HepG2 (cell line): ENCODE data around the gene TTC19. TPM values are rescaled to one million over a fixed set of nuclear protein-coding genes. Genes with fewer than 3 reads are reported as not detected.

Source experiments
- ATAC-seq: fragments of 200-7000 bp; cut with Tn5 transposase; 3 replicates; pipeline ENCODE4 v1.9.1; 2020; ENCODE audit warnings: mild to moderate bottlenecking, moderate library complexity
- BruUV-seq: library from RNA; stranded (reverse); fragments of 400-500 nt; replicated peaks from 2 replicates; lab custom pipeline; 2021; lab: Mats Ljungman, UMichigan
- CTCF ChIA-PET: fragments of 300-600 bp; formaldehyde crosslinking; extraction: SDS; loops from one replicate; lab custom pipeline; 2021; ENCODE audit warnings: low total read pairs, inconsistent platforms, low intra/inter-chr PET ratio; lab: Yijun Ruan, JAX
- POLR2A ChIA-PET: fragments of 350-600 bp; sonication (Branson Sonifier 250); formaldehyde crosslinking; loops from one replicate; lab custom pipeline; 2020; ENCODE audit warnings: antibody characterized with exemption, inconsistent platforms; lab: Yijun Ruan, JAX
- DNase-seq: peaks from one replicate; pipeline ENCODE4 v3.0.0-alpha.2; 2015; ENCODE audit warnings: low spot score
- FAIRE-seq: peaks from 3 replicates; lab custom pipeline; 2011; peaks lifted over from hg19 to GRCh38; lab: Jason Lieb, UNC
- H2AFZ ChIP-seq: one replicate; pipeline ENCODE4 v1.6.1; 2011; ENCODE audit warnings: low read length, inconsistent platforms
- H3K27ac ChIP-seq: fragments of 300-600 bp; 3 replicates; pipeline ENCODE4 v1.8.0; 2011; ENCODE audit warnings: mixed run types, mild to moderate bottlenecking, mixed read lengths, low read length, inconsistent platforms; ENCODE audit not compliant: insufficient read depth; ENCODE audit errors: extremely low read length
- H3K27me3 ChIP-seq, 2 experiments: fragments of 200-600 bp in 1 of 2; 2 replicates in 1 of 2; 3 replicates in 1 of 2; pipeline versions ENCODE4 v1.6.0 to v1.8.0; 2011; ENCODE audit warnings: low read length in 2 of 2, mild to moderate bottlenecking in 2 of 2, moderate library complexity in 2 of 2, inconsistent platforms in 1 of 2; ENCODE audit not compliant: insufficient read depth in 2 of 2, control insufficient read depth in 1 of 2
- H3K36me3 ChIP-seq, 2 experiments: fragments of 200-600 bp in 1 of 2; replicated peaks in 1 of 2; 2 replicates in 1 of 2; 3 replicates in 1 of 2; pipeline versions ENCODE4 v1.5.1 to v1.8.0; 2011; ENCODE audit warnings: low read length in 2 of 2, inconsistent platforms in 1 of 2; ENCODE audit not compliant: insufficient read depth in 2 of 2, control insufficient read depth in 1 of 2
- H3K4me1 ChIP-seq: 2 replicates; pipeline ENCODE4 v1.5.1; 2012; ENCODE audit warnings: low read length, inconsistent platforms; ENCODE audit not compliant: insufficient read depth
- H3K4me2 ChIP-seq: 2 replicates; pipeline ENCODE4 v1.6.0; 2011; ENCODE audit warnings: low read depth, low read length, inconsistent platforms
- H3K4me3 ChIP-seq, 3 experiments: fragments of 200-600 bp in 1 of 3; sonication (generic), shearing (Covaris generic) in 1 of 3; replicated peaks in 1 of 3; 2 replicates each; pipeline ENCODE4 v1.5.1; 2011 to 2016; ENCODE audit warnings: low read length in 3 of 3, inconsistent platforms in 2 of 3, low read depth in 2 of 3, mild to moderate bottlenecking in 2 of 3, control low read depth in 1 of 3, mixed read lengths in 1 of 3; ENCODE audit not compliant: insufficient read depth in 1 of 3
- H3K79me2 ChIP-seq: one replicate; pipeline ENCODE4 v1.6.1; 2011; ENCODE audit warnings: low read length, inconsistent platforms; ENCODE audit not compliant: insufficient read depth
- H3K9ac ChIP-seq: 2 replicates; pipeline ENCODE4 v1.6.0; 2011; ENCODE audit warnings: mild to moderate bottlenecking, low read depth, low read length, inconsistent platforms; ENCODE audit not compliant: insufficient read depth
- H3K9me3 ChIP-seq: 2 replicates; pipeline ENCODE4 v1.5.1; 2012; ENCODE audit warnings: mild to moderate bottlenecking, low read length
- H4K20me1 ChIP-seq: 2 replicates; pipeline ENCODE4 v1.6.0; 2011; ENCODE audit warnings: inconsistent platforms, mild to moderate bottlenecking, low read length, moderate library complexity; ENCODE audit not compliant: insufficient read depth
- BORCS8-MEF2B ChIP-seq: sonication (generic); formaldehyde crosslinking; IDR thresholded peaks from 2 replicates; pipeline ENCODE4 v1.8.0; 2022; ENCODE audit warnings: mild to moderate bottlenecking, missing genetic modification reagents
- KDM1A ChIP-seq: IDR thresholded peaks from 2 replicates; pipeline ENCODE4 v1.6.1; 2016; ENCODE audit warnings: missing compliant biosample characterization
- SAFB2 ChIP-seq: sonication (generic); formaldehyde crosslinking; IDR thresholded peaks from 2 replicates; pipeline ENCODE4 v1.5.1; 2020; ENCODE audit warnings: missing genetic modification reagents, low read depth, mild to moderate bottlenecking, borderline replicate concordance
- TCF7 ChIP-seq: sonication (generic); IDR thresholded peaks from 2 replicates; pipeline ENCODE4 v1.6.1; 2016; ENCODE audit warnings: antibody characterized with exemption, low read depth
- TEF ChIP-seq: sonication (generic); formaldehyde crosslinking; IDR thresholded peaks from 2 replicates; pipeline ENCODE4 v1.5.0; 2020; ENCODE audit warnings: missing genetic modification reagents
- ZBTB2 ChIP-seq: sonication (generic); formaldehyde crosslinking; IDR thresholded peaks from 2 replicates; pipeline ENCODE4 v1.8.0; 2022; ENCODE audit warnings: low read depth, missing genetic modification reagents
- ZNF354B ChIP-seq: sonication (generic); formaldehyde crosslinking; IDR thresholded peaks from 2 replicates; pipeline ENCODE4 v1.8.0; 2022; ENCODE audit warnings: mild to moderate bottlenecking, missing genetic modification reagents
- ZNF775 ChIP-seq: sonication (generic); formaldehyde crosslinking; IDR thresholded peaks from 2 replicates; pipeline ENCODE4 v1.4.0; 2020; ENCODE audit warnings: missing genetic modification reagents, mild to moderate bottlenecking, moderate library complexity, borderline replicate concordance
- WGBS: methylation state at CpG from one replicate; pipeline ENCODE4 v1.1.6; 2017; ENCODE audit warnings: low lambda C conversion rate; 5-methylcytosine and 5-hydroxymethylcytosine counted together
- in situ Hi-C: cut with HindIII; loops from 2 replicates; pipeline ENCODE4 v1.10.0; 2017; ENCODE audit warnings: low pct_unique_long_range_greater_than_20kb; ENCODE audit not compliant: extremely low pct_ligation_motif_present
- intact Hi-C: fragments of 100-400 bp; cut with micrococcal nuclease; formaldehyde crosslinking; loops from one replicate; pipeline ENCODE4 v1.10.0; 2022; ENCODE audit not compliant: unreplicated experiment
- polyA plus RNA-seq, 8 experiments: library from polyadenylated mRNA; depleted of rRNA in 3 of 8; stranded (reverse) in 7 of 8; unstranded in 1 of 8; fragments of >200 nt; fragmentation: Illumina TruSeq in 4 of 8; extraction: Trizol in 4 of 8; gene quantifications; 2 replicates each; pipeline versions ENCODE4 v1.2.1 to v1.2.3, GENCODE V29; 2011 to 2016; ENCODE audit warnings: low read depth in 4 of 8, missing spikeins in 1 of 8, mixed read lengths in 1 of 8; ENCODE audit not compliant: insufficient read depth in 1 of 8
- total RNA-seq, 5 experiments: library from RNA; depleted of rRNA; stranded (reverse); fragments of >200 nt; fragmentation: Illumina TruSeq; extraction: Trizol; gene quantifications; 2 replicates each; pipeline ENCODE4 v1.2.3, GENCODE V29; 2016; ENCODE audit warnings: low read depth in 1 of 5
- TF ChIP-seq, protein P1 (sequence below): sonication (generic); formaldehyde crosslinking; IDR thresholded peaks from 2 replicates; pipeline ENCODE4 v1.5.0; 2020; ENCODE audit warnings: missing genetic modification reagents

Gene TTC19
- total and polyA plus RNA-seq, 2 of the 13 experiments (the other 11 are each of a cell fraction or from before 2014, with no cell fraction given) = 4.4 to 24.3 TPM

DNA sequence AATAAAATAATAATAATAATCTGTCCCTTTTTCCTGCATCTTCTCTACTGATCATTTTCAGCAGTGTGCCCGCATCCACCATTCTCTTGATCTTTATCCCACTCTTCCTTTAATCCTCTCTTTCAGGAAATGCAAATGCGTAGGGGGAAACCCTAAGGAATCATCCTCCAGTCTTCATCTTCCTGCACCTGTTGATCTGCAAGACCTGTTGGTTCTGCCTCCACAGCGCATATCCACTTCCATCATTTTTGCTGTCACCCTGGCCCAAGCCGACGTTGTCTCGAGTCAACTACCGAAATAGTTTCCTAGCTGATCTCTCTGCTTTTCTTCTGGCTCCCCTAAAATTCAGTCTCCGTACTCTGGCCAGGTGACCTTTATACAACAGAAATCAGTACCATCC lies 30.2 kb upstream of the TTC19 start:
- no peak for DNase-seq
- no peaks in the 10 kb centered on the region for H3K9me3 ChIP-seq
- in situ Hi-C loops (no loop called here), intact Hi-C loops (no loop called here)
- H3K27ac ChIP-seq = no peak overlapping the region
- ATAC-seq = no peak
- H3K27me3 ChIP-seq = no peaks in the 10 kb centered on the region
- CTCF ChIA-PET = no interaction called here
- peaks cover 20% of the 10 kb centered on the region for H3K79me2 ChIP-seq
- no peak overlapping the region for H2AFZ ChIP-seq
- H3K4me3 ChIP-seq = no peak overlapping the region
- BruUV-seq = no TSS peak
- 98% methylated on average over 8 of the region's 8 CpGs for whole genome bisulfite sequencing
- peaks cover 0 to 2% of the 10 kb centered on the region in 2 experiments; a peak in 2 of 5 replicates for H3K36me3 ChIP-seq
- H4K20me1 ChIP-seq = no peaks in the 10 kb centered on the region
- POLR2A ChIA-PET = no interaction called here
- H3K4me2 ChIP-seq = no peak overlapping the region
- no peak overlapping the region for H3K9ac ChIP-seq
- no peak for TF ChIP-seq TEF (CRISPR knock-in tag)
- no peak for FAIRE-seq
- peaks cover 41% of the 10 kb centered on the region for H3K4me1 ChIP-seq

GRCh38 chr17:15970500-15970899 lies 29.1 kb upstream of the TTC19 start:
- FAIRE-seq = no peak
- Histone ChIP-seq H3K27me3 (no peaks in the 10 kb centered on the region), H3K27ac (no peak overlapping the region), H3K36me3 (peaks cover 7 to 10% of the 10 kb centered on the region in 2 experiments; a peak in 4 of 5 replicates), H4K20me1 (no peaks in the 10 kb centered on the region), H3K79me2 (peaks cover 20% of the 10 kb centered on the region), H3K4me2 (no peak overlapping the region), H3K9ac (no peak overlapping the region), H3K4me1 (peaks cover 32% of the 10 kb centered on the region), H2AFZ (no peak overlapping the region), H3K4me3 (no peak overlapping the region), H3K9me3 (no peaks in the 10 kb centered on the region)
- POLR2A ChIA-PET = no interaction called here
- BruUV-seq = no TSS peak
- intact Hi-C loops (no loop called here), in situ Hi-C loops (no loop called here)
- DNase-seq = no peak
- ATAC-seq = no peak
- TF ChIP-seq, protein P1, sequence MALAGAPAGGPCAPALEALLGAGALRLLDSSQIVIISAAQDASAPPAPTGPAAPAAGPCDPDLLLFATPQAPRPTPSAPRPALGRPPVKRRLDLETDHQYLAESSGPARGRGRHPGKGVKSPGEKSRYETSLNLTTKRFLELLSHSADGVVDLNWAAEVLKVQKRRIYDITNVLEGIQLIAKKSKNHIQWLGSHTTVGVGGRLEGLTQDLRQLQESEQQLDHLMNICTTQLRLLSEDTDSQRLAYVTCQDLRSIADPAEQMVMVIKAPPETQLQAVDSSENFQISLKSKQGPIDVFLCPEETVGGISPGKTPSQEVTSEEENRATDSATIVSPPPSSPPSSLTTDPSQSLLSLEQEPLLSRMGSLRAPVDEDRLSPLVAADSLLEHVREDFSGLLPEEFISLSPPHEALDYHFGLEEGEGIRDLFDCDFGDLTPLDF = no peak
- TF ChIP-seq BORCS8-MEF2B (CRISPR knock-in tag) (no peak), ZNF354B (no peak), KDM1A (no peak), TCF7 (no peak), SAFB2 (no peak), ZBTB2 (CRISPR knock-in tag) (no peak), ZNF775 (CRISPR knock-in tag) (no peak)
- CTCF ChIA-PET = no interaction called here
- WGBS = 95% methylated on average over 2 of the region's 2 CpGs
